Articular chondrocyte of knee joint (primary cell): ENCODE results near the gene RNF225. TPM values are rescaled to one million over a fixed set of nuclear protein-coding genes. Genes with fewer than 3 reads are reported as not detected.

ENCODE experiments used
- small RNA-seq: library from RNA; depleted of rRNA; stranded (forward); fragments of <200 nt; gene quantifications from one replicate; pipeline ENCODE3, GENCODE V24; 2012
- total RNA-seq: library from RNA; depleted of rRNA; stranded (reverse); fragments of >200 nt; gene quantifications from 2 replicates; pipeline ENCODE4 v1.2.3, GENCODE V29; 2012

Gene RNF225
- total RNA-seq = 0.13 TPM in 1 of 2 replicates, not detected in the other

GRCh38 chr19:58395220-58395978, at the start of gene RNF225:
Gene RNF225 (plus strand): TSS chr19:58395656. CDS start chr19:58396090, 434 bp downstream.

GRCh38 chr19:58352760-58353671, 42.4 kb upstream of the RNF225 start, which contains the start of gene A1BG:
Gene A1BG (minus strand): TSS chr19:58353492. CDS start chr19:58353437, 55 bp downstream.

GRCh38 chr19:58362272-58362994, 33.0 kb upstream of the RNF225 start, which contains the start of gene ZNF497:
Gene ZNF497 (minus strand): TSS chr19:58362751. CDS start chr19:58357635, 5,116 bp downstream.

DNA sequence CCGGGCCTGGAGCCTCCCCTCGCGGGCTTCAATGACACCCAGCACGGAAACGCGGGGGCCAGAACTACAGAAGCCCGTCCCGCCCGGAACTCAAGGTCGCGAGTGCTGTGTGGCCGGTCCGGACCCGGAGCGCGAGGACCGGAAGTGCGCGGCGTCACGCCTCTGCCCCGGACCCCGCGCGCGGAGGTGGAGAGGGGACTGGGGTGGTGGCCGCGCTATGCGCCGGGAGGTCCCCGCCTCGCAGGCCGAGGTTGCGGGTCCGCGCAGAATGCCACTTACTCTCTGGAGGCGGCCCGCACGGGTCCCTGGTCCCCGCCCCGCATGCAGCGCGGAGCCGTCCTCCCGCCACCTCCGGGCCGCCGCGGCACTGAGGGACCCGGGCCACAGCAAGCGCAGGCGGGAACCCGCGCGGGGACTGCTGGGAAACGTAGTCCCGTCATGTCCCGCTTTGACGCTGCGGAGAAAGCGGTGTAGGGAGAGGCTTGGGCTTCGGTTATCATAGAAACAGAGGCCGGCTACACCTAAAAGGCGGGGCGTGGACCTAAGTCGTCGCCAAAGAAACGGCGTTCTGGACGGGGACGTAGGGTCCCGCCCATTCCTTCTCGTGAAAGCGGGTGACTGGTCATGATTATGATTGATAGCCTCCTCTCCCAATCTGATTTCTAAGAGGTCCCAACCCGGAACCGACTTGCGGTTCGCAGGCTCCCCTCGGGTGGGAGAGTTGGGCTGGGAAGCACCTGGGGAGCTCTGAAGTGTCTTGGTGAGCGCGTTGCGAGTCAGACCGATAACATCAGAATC, 14.6 kb upstream of the RNF225 start, which contains the start of gene ZNF837:
Gene ZNF837, minus strand, starts transcription at position 369 of the 798 bp plus-strand sequence. CDS start 11,698 bp downstream, outside the sequence.

DNA sequence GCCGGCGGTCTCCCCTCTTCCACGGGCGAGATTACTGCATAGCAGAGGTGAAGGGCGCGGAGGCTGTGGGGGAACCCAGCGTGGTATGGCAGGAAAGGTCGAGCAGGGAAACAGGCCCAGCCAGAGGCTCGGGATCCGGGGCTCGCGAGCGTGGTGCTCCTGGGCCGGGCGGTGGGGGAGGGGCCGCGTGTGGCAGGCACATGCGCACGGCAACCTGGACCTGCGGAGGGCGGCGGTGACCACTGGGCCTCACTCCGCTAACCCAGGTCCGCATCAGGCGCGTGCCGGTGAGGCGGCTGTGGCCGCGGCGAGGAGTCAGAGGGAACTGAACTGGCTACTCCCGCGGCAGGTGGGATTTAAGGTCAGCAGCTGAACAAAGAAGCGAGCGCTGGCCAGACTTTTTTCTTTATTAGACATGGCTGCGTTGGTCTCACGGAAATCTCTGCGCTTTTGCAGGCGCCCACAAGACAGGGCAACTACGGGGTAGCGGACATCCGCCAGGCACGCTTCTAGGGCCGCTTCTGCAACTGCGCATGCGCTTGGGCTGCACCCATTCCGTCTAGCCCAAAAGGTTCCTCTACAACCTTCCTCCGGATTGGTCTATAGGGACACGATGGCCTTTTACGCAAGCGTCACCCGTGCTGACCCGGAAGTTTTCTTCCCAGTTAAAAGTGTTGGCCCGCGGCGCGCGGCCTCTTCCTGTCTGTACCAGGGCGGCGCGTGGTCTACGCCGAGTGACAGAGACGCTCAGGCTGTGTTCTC, 8.7 kb upstream of the RNF225 start, which contains the start of gene RPS5:
Gene RPS5, plus strand, starts transcription at position 694 of the 762 bp plus-strand sequence. CDS start 869 bp downstream, outside the sequence.

GRCh38 chr19:58408152-58409009, 12.9 kb downstream of the RNF225 start, which contains the start of gene ZNF584:
Gene ZNF584 (plus strand): TSS chr19:58408649. CDS start chr19:58409148, 499 bp downstream.

GRCh38 chr19:58439576-58440554, 44.4 kb downstream of the RNF225 start, which contains the start of gene ZNF132:
Gene ZNF132 (minus strand): TSS chr19:58440153. CDS start chr19:58439821, 332 bp downstream.

Small RNAs within 50 kb of the gene (small RNA-seq; reads per million reads assigned to genes)
- gene MIR4754 (not detected), gene RNA5SP473 (0.11 reads per million)

Other genes with a start within 250 kb of the RNF225 start
- 11.4 and 16.0 TPM in 2 replicates for gene ZNF329, start 244.9 kb upstream of the RNF225 start, total RNA-seq
- gene ZNF274, start 212.6 kb upstream of the RNF225 start, total RNA-seq = 9.5 and 14.5 TPM in 2 replicates
- gene ZNF544, start 166.7 kb upstream of the RNF225 start, total RNA-seq = 25.7 and 41.0 TPM in 2 replicates
- 6.0 and 6.5 TPM in 2 replicates for gene ZNF8, start 116.7 kb upstream of the RNF225 start, total RNA-seq
- 25.9 and 36.6 TPM in 2 replicates for gene ERVK3-1, start 90.3 kb upstream of the RNF225 start, total RNA-seq
- gene ZSCAN22, start 68.7 kb upstream of the RNF225 start, total RNA-seq = 2.5 and 3.2 TPM in 2 replicates
- gene A1BG, start 42.2 kb upstream of the RNF225 start, total RNA-seq = 0.65 and 1.5 TPM in 2 replicates
- gene ZNF497, start 32.9 kb upstream of the RNF225 start, total RNA-seq = 0.78 and 1.5 TPM in 2 replicates
- 2.2 and 2.7 TPM in 2 replicates for gene ZNF837, start 14.6 kb upstream of the RNF225 start, total RNA-seq
- gene RPS5, start 8.4 kb upstream of the RNF225 start, total RNA-seq = 995 and 1,127 TPM in 2 replicates
- 13.2 TPM in 2 replicates for gene ZNF584, start 13.0 kb downstream of the RNF225 start, total RNA-seq
- gene ZNF132, start 44.5 kb downstream of the RNF225 start, total RNA-seq = 8.0 and 8.8 TPM in 2 replicates
- 7.2 and 8.4 TPM in 2 replicates for gene ZNF324B, start 56.0 kb downstream of the RNF225 start, total RNA-seq
- gene ZNF324, start 71.4 kb downstream of the RNF225 start, total RNA-seq = 12.9 and 13.1 TPM in 2 replicates
- gene ZNF446, start 80.7 kb downstream of the RNF225 start, total RNA-seq = 9.1 TPM in 2 replicates
- gene SLC27A5, start 116.3 kb downstream of the RNF225 start, total RNA-seq = 3.5 and 4.8 TPM in 2 replicates
- 5.5 and 5.9 TPM in 2 replicates for gene ZBTB45, start 124.2 kb downstream of the RNF225 start, total RNA-seq
- 155 and 186 TPM in 2 replicates for gene TRIM28, start 148.4 kb downstream of the RNF225 start, total RNA-seq
- 104 TPM in 2 replicates for gene CHMP2A, start 159.4 kb downstream of the RNF225 start, total RNA-seq
- 37.7 and 46.0 TPM in 2 replicates for gene UBE2M, start 163.0 kb downstream of the RNF225 start, total RNA-seq
- gene MZF1, start 177.7 kb downstream of the RNF225 start, total RNA-seq = 14.7 and 15.5 TPM in 2 replicates